Liver (tissue), 9 donors: ENCODE data around the gene ETV4. TPM values are rescaled to one million over a fixed set of nuclear protein-coding genes. Genes with fewer than 3 reads are reported as not detected.

Experiments
- DNase-seq: peaks from one replicate; pipeline ENCODE4 v3.0.0-alpha.2; 2017; ENCODE audit warnings: low spot score
- H3K27ac ChIP-seq, 2 donors: one replicate each; pipeline ENCODE4 v1.7.0; 2013; ENCODE audit warnings: inconsistent platforms in 2 of 2, low read length in 2 of 2, control low read depth in 1 of 2, low read depth in 1 of 2, mild to moderate bottlenecking in 1 of 2
- H3K27me3 ChIP-seq, 4 donors: one replicate each; pipeline versions ENCODE4 v1.6.1 to v1.7.0; 2013; ENCODE audit warnings: low read length in 3 of 4, inconsistent platforms in 1 of 4, mild to moderate bottlenecking in 1 of 4, moderate library complexity in 1 of 4; ENCODE audit not compliant: control insufficient read depth in 4 of 4, insufficient read depth in 4 of 4
- H3K36me3 ChIP-seq, 4 donors: one replicate each; pipeline versions ENCODE4 v1.6.1 to v1.7.0; 2013; ENCODE audit warnings: low read length in 3 of 4, mild to moderate bottlenecking in 3 of 4, low read depth in 1 of 4, moderate library complexity in 1 of 4; ENCODE audit not compliant: control insufficient read depth in 4 of 4, insufficient read depth in 3 of 4
- H3K4me1 ChIP-seq, 4 donors: one replicate each; pipeline versions ENCODE4 v1.6.1 to v1.7.0; 2013; ENCODE audit warnings: low read length in 3 of 4, mild to moderate bottlenecking in 3 of 4, moderate library complexity in 1 of 4; ENCODE audit not compliant: control insufficient read depth in 4 of 4, insufficient read depth in 4 of 4
- H3K4me3 ChIP-seq, 3 donors: one replicate each; pipeline versions ENCODE4 v1.6.1 to v1.7.0; 2013; ENCODE audit warnings: low read length in 3 of 3, control low read depth in 1 of 3, low read depth in 1 of 3, mild to moderate bottlenecking in 1 of 3
- H3K9ac ChIP-seq, 2 donors: one replicate each; pipeline ENCODE4 v1.7.0; 2013; ENCODE audit warnings: low read length in 2 of 2, mild to moderate bottlenecking in 2 of 2, moderate library complexity in 2 of 2, control low read depth in 1 of 2, low read depth in 1 of 2
- H3K9me3 ChIP-seq, 4 donors: one replicate each; pipeline versions ENCODE4 v1.6.1 to v1.7.0; 2013; ENCODE audit warnings: low read length in 3 of 4; ENCODE audit not compliant: control insufficient read depth in 4 of 4
- FOXA1 ChIP-seq: IDR thresholded peaks from 2 replicates; pipeline ENCODE4 v1.6.1; 2016; ENCODE audit warnings: antibody characterized with exemption
- GABPA ChIP-seq, 2 donors: IDR thresholded peaks in 1 of 2; conservative IDR thresholded peaks in 1 of 2; 2 replicates each; pipeline ENCODE4 v1.6.1; 2016; ENCODE audit warnings: antibody characterized with exemption in 2 of 2, mild to moderate bottlenecking in 1 of 2, moderate library complexity in 1 of 2
- HNF4A ChIP-seq, 2 donors: conservative IDR thresholded peaks; 2 replicates each; pipeline ENCODE4 v1.6.1; 2016; ENCODE audit warnings: antibody characterized with exemption in 2 of 2, mild to moderate bottlenecking in 2 of 2
- HNF4G ChIP-seq: IDR thresholded peaks from 2 replicates; pipeline ENCODE4 v1.6.1; 2016; ENCODE audit warnings: antibody characterized with exemption
- MAX ChIP-seq: IDR thresholded peaks from 2 replicates; pipeline ENCODE4 v1.6.1; 2016; ENCODE audit warnings: antibody characterized with exemption
- NR2F2 ChIP-seq: IDR thresholded peaks from 2 replicates; pipeline ENCODE4 v1.6.1; 2016; ENCODE audit warnings: antibody characterized with exemption
- RAD21 ChIP-seq, 2 donors: IDR thresholded peaks; 2 replicates each; pipeline ENCODE4 v1.6.1; 2016; ENCODE audit warnings: antibody characterized with exemption in 2 of 2, mild to moderate bottlenecking in 2 of 2
- SP1 ChIP-seq: IDR thresholded peaks from 2 replicates; pipeline ENCODE4 v1.6.1; 2018; ENCODE audit warnings: antibody characterized with exemption, mild to moderate bottlenecking
- TAF1 ChIP-seq: conservative IDR thresholded peaks from 2 replicates; pipeline ENCODE4 v1.6.1; 2016; ENCODE audit warnings: antibody characterized with exemption, mild to moderate bottlenecking
- WGBS: extraction: QIAGEN DNeasy Blood & Tissue Kit; methylation state at CpG from one replicate; pipeline ENCODE4 v1.1.7; 2013; 5-methylcytosine and 5-hydroxymethylcytosine counted together
- polyA plus RNA-seq, 2 donors: library from polyadenylated mRNA; stranded (reverse) in 1 of 2; unstranded in 1 of 2; fragments of 200-250 nt in 1 of 2; fragments of >200 nt in 1 of 2; fragmentation: Nextera tagmentation in 1 of 2; extraction: Ambion mirVana in 1 of 2; gene quantifications; one replicate each; pipeline versions ENCODE4 v1.2.1 to v1.2.3, GENCODE V29; 2013 to 2015
- total RNA-seq, 2 donors: library from RNA; depleted of rRNA; stranded (reverse); fragments of >200 nt; gene quantifications; one replicate each; pipeline ENCODE4 v1.2.3, GENCODE V29; 2014
- TF ChIP-seq, protein P1 (sequence below): IDR thresholded peaks from 2 replicates; pipeline ENCODE4 v1.6.1; 2016; ENCODE audit warnings: antibody characterized with exemption, mild to moderate bottlenecking
- donor health status: healthy.
- donor health status: healthy.
- donor health status: healthy.
- donor health status: healthy.
- donor health status: healthy.

The ETV4 gene
- total and polyA plus RNA-seq, 4 donors, result 0.08 to 1.1 (median 0.46) TPM

DNA sequence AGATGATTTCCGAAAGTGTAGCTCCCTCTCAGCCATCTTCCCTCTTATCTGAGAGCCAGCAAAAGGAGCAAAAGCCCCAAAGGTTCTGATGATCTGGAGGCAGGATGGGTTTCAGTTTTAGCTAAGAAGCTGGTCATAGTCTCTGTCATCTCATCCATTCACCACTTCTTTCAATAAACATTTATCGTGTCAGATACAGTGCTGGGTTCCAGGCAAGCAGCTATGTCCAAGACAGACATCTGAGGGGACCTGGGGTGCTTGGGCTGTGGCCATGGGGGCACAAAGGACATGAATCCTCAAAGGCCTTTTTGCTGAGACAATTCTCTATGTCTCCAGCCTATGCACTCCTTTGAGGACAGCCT is 1.0 kb upstream of the ETV4 start:
- WGBS, result 81% methylated on average over 2 of the region's 2 CpGs
- H3K27me3 ChIP-seq, result peaks cover 0 to 3% (median 0%) of the 10 kb centered on the region in 4 donors

GRCh38 chr17:43545383-43545632 is 832 bp downstream of the ETV4 start:
- Histone ChIP-seq H3K4me3 (peak overlapping the region in 2 of 3 donors; percentile 45 to 50), H3K27me3 (peaks cover 0 to 3% (median 0%) of the 10 kb centered on the region in 4 donors), H3K4me1 (peaks cover 11 to 27% (median 18%) of the 10 kb centered on the region in 4 donors), H3K9ac (no peak overlapping the region), H3K36me3 (no peaks in the 10 kb centered on the region), H3K9me3 (no peaks in the 10 kb centered on the region), H3K27ac (no peak overlapping the region)
- DNase-seq, result no peak
- 2% methylated on average over 21 of the region's 21 CpGs for WGBS
- TF ChIP-seq NR2F2 (no peak), SP1 (no peak), FOXA1 (no peak), HNF4G (no peak), GABPA (IDR thresholded peaks at IDR 0.05 in 1 of 2, conservative IDR thresholded peaks at IDR 0.05 in 1 of 2) (no peak), TAF1 (no peak), RAD21 (IDR thresholded peaks at IDR 0.05) (no peak), MAX (no peak)

More for the DNA sequence above, 1.0 kb upstream of the ETV4 start:
- Histone ChIP-seq H3K9me3 (no peaks in the 10 kb centered on the region), H3K36me3 (no peaks in the 10 kb centered on the region), H3K9ac (no peak overlapping the region), H3K4me1 (peaks cover 11 to 27% (median 18%) of the 10 kb centered on the region in 4 donors), H3K27ac (no peak overlapping the region), H3K4me3 (no peak overlapping the region)
- TF ChIP-seq NR2F2 (no peak), RAD21 (IDR thresholded peaks at IDR 0.05) (no peak)
- TF ChIP-seq, protein P1, sequence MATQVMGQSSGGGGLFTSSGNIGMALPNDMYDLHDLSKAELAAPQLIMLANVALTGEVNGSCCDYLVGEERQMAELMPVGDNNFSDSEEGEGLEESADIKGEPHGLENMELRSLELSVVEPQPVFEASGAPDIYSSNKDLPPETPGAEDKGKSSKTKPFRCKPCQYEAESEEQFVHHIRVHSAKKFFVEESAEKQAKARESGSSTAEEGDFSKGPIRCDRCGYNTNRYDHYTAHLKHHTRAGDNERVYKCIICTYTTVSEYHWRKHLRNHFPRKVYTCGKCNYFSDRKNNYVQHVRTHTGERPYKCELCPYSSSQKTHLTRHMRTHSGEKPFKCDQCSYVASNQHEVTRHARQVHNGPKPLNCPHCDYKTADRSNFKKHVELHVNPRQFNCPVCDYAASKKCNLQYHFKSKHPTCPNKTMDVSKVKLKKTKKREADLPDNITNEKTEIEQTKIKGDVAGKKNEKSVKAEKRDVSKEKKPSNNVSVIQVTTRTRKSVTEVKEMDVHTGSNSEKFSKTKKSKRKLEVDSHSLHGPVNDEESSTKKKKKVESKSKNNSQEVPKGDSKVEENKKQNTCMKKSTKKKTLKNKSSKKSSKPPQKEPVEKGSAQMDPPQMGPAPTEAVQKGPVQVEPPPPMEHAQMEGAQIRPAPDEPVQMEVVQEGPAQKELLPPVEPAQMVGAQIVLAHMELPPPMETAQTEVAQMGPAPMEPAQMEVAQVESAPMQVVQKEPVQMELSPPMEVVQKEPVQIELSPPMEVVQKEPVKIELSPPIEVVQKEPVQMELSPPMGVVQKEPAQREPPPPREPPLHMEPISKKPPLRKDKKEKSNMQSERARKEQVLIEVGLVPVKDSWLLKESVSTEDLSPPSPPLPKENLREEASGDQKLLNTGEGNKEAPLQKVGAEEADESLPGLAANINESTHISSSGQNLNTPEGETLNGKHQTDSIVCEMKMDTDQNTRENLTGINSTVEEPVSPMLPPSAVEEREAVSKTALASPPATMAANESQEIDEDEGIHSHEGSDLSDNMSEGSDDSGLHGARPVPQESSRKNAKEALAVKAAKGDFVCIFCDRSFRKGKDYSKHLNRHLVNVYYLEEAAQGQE, result no peak
- DNase-seq, result no peak

- TF ChIP-seq HNF4A (conservative IDR thresholded peaks at IDR 0.05) (no peak), GABPA (IDR thresholded peaks at IDR 0.05 in 1 of 2, conservative IDR thresholded peaks at IDR 0.05 in 1 of 2) (no peak)
Measured at GRCh38 chr17:43543771-43544575, 2.2 kb downstream of the ETV4 start.

More at GRCh38 chr17:43543771-43544575, 2.2 kb downstream of the ETV4 start:
- Histone ChIP-seq H3K36me3 (no peaks in the 10 kb centered on the region), H3K4me1 (peaks cover 11 to 27% (median 18%) of the 10 kb centered on the region in 4 donors), H3K9ac (no peak overlapping the region), H3K4me3 (no peak overlapping the region), H3K9me3 (no peaks in the 10 kb centered on the region), H3K27me3 (no peaks in the 10 kb centered on the region), H3K27ac (no peak overlapping the region)
- 47% methylated on average over 7 of the region's 7 CpGs for WGBS
- DNase-seq, result no peak
